GM21786 (cell line): Measurements from ENCODE around the gene MAPK4.
"Not testable (repeated sequence)": the region's sequence is repeated elsewhere in the genome, so short reads cannot be mapped to it uniquely, and the experiment has no call there.

Experiments used
- ATAC-seq: cut with Tn5 transposase; IDR thresholded peaks from one replicate; pipeline ENCODE4 v1.9.1; 2021; ENCODE audit not compliant: unreplicated experiment

Gene MAPK4

GRCh38 chr18:50573196-50573595, 13.3 kb downstream of the MAPK4 start:
- ATAC-seq = not testable (repeated sequence)

DNA sequence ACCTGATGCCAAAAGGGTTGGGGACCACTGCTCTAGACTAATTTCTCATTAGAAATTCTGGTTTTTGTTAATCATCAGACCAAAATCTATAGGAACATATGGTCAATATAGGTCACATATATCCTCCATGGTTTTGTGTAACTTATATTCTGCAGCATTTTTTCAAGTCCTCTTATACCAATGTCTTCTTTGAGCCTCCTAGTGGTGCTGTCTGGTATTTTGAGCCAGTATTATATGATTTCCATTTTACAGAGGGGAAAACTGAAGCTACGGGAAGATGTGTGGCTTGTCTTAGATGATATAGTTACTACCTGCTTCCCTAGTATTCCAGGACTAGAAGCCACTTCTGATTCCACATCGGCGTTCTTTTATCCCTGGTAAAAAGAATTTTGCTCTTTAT, 13.8 kb downstream of the MAPK4 start:
- ATAC-seq = no peak

- no peak for ATAC-seq
Measured at GRCh38 chr18:50578030-50578429, 18.1 kb downstream of the MAPK4 start.

GRCh38 chr18:50578651-50579050, 18.8 kb downstream of the MAPK4 start:
- no peak for ATAC-seq

GRCh38 chr18:50579061-50579774, 19.3 kb downstream of the MAPK4 start:
- ATAC-seq = no peak

- no peak for ATAC-seq
Measured at GRCh38 chr18:50581517-50581916, 21.6 kb downstream of the MAPK4 start.

GRCh38 chr18:50582500-50582899, 22.6 kb downstream of the MAPK4 start:
- ATAC-seq = no peak

- ATAC-seq = no peak
Measured at GRCh38 chr18:50586710-50587109, 26.8 kb downstream of the MAPK4 start.

- no peak for ATAC-seq
Measured at GRCh38 chr18:50590593-50590992, 30.7 kb downstream of the MAPK4 start.

- no peak for ATAC-seq
Measured at GRCh38 chr18:50594012-50594411, 34.1 kb downstream of the MAPK4 start.

- ATAC-seq = no peak
Measured at GRCh38 chr18:50594942-50595341, 35.1 kb downstream of the MAPK4 start.

DNA sequence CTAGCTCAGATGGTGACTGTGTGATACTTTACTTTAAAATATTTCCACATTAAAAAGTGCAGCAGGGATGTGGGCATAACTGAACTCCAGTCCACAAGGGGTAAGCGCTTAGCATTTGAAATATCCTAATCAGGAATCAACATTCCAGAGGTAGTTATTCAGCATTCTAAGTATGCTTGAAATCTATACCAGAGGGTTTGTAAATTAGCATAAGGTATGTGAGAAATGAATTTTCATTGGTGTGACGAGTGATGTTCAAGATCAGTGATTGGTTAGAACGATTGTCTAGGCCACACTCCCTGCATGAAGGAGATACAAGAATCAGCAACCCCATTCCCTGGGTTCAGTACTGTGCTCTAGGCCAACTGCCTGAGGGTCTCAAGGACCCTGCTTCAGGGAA, 42.6 kb downstream of the MAPK4 start:
- no peak for ATAC-seq

GRCh38 chr18:50606609-50607008, 46.7 kb downstream of the MAPK4 start:
- ATAC-seq = no peak

DNA sequence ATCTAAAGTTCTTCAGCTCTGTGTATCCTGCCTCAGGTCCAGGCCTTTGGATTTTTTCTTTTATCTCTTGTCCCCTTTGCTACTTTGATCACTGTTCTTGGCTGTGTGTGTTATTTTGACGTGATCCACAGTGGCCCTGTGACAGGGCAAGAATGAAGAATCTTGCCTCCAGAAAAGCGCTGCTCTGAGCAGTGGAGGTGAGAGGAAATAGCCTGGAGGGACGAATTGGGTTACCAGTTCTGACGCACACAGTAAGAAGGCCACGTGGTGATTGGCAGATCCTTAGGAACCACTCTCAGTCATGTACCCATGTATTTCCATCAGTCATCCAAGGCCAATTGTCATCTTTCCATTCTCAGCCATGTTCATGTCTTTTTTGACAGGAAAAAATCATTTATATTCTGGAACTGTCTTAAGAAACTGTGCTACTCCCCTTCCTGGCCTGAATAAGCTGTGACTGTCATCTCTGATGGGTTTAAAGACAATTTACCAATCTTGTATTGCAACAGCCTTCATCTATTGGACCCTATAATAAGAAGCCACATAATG, 47.6 kb downstream of the MAPK4 start:
- no peak for ATAC-seq

- ATAC-seq = not testable (repeated sequence)
Measured at GRCh38 chr18:50609171-50609570, 49.3 kb downstream of the MAPK4 start.

- ATAC-seq = no peak
Measured at GRCh38 chr18:50610349-50610748, 50.5 kb downstream of the MAPK4 start.

- no peak for ATAC-seq
Measured at GRCh38 chr18:50611529-50611941, 51.6 kb downstream of the MAPK4 start.

GRCh38 chr18:50614838-50615237, 55.0 kb downstream of the MAPK4 start:
- ATAC-seq = no peak

DNA sequence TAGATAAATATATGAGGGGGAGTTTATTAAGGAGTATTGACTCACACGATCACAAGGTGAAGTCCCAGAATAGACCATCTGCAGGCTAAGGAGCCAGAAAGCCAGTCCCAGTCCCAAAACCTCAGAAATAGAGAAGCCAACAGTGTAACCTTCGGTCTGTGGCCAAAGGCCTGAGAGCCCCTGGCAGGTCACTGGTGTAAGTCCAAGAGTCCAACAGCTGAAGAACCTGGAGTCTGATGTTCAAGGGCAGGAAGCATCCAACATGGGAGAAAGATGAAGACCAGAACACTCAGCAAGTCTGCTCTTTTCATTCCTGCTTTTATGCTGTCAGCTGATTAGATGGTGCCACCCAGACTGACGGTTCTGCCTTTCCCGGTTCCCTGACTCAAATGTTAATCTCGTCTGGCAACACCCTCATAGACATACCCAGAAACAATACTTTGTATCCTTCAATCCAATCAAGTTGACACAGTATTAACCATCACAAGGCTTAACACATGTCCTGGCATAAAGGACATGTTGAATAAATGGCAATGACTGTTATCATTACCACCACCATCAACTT, 56.7 kb downstream of the MAPK4 start:
- ATAC-seq = no peak

DNA sequence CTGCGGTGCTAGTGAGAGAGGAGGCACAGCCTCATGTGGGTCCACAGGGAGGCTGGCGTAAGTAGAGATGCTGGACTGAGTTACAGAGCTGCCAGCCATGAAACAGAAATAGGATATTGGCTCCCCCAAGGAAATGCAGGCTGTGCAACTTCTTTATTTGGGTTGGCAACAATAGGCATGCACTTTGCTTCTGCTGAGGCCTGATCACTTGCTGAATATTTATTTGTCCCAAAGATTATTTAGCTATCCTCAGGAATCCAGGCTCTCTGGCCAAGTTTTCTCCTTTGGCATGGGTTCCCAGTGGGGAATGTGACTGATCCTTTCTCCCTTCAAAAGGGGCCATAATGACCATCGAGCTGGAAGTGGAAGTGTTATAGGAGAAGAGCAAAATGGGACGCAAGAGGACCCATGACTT, 60.0 kb downstream of the MAPK4 start:
- no peak for ATAC-seq

DNA sequence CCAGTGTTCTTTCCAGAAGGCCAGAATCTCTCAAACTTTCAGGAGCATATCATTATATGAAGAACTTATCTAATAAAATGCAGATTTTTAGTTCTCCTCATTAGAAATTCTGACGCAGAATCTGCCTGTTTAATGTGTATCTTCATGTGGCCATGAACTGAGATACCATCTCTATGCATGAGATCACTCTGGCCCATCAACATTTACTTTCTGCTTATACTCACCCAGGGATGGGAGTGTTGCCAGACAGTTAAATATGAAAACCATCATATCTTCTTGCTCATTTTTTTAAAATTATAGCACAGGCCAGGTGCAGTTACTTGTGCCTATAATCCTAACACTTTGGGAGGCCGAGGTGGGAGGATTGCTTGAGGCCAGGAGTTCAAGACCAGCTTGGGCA, 60.4 kb downstream of the MAPK4 start:
- no peak for ATAC-seq

DNA sequence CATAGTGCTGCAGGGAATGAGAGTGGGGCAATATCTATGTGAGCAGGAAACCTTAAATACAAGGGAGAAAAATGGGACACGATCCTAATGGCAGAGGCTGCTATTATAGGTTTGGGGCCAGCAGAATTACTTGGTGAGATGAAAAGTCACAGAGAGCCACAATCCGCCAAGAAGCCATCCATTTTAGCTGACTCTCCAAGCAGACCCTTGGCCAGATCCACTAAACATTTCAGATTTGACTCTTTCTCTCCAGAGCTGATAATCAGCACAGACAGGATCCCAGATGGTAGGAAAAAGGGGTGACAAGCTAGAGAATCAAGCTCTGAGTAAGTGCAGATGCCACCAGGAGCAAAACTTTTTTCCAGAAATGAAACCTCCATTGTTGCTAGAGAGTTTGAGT, 61.5 kb downstream of the MAPK4 start:
- ATAC-seq = no peak

DNA sequence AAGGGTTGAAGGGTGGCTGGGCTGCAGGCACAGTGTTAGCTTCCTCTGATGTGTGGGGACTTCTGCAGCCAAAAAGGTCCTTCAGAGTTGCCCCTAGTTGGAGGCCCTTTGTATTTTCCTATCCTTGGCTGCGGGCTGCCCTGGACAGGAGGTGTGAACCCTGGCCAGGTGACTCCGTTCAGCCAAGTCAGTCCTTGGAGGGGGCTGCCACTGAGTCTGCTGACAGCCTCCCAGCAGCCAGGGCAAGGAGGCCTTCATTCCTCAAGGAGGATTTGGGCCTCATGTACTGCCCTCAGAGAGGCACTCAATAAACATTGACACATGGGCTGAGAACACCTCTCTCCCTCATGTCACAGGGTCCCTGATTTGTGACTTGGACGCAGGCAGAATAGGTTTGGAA, 62.4 kb downstream of the MAPK4 start:
- no peak for ATAC-seq
